ENCODE data around the gene MZF1.

GRCh38 chr19:58552655-58553054, 20.5 kb downstream of the MZF1 start:
- TF ChIP-seq EZH2 (IDR thresholded peaks at IDR 0.05; ENCODE audit: borderline replicate concordance, low read depth, low read length, severe bottlenecking): no peak
- no peak for TF ChIP-seq POLR2AphosphoS5 (IDR thresholded peaks at IDR 0.05; ENCODE audit: insufficient read depth, low read depth, low read length)
- peak; percentile 0 for TF ChIP-seq POLR2A (IDR thresholded peaks at IDR 0.05; ENCODE audit: low read depth, low read length)
- no peak for TF ChIP-seq MYC (IDR thresholded peaks at IDR 0.05; ENCODE audit: low read depth, low read length)
- TF ChIP-seq MAX (IDR thresholded peaks at IDR 0.05; ENCODE audit: insufficient read depth, insufficient read length): no peak
- TF ChIP-seq CTCF (IDR thresholded peaks at IDR 0.05; ENCODE audit: extremely low read depth in 1 of 2, insufficient read depth in 1 of 2, low read depth in 1 of 2, low read length in 2 of 2): no peak
- no peak for TF ChIP-seq JUN (IDR thresholded peaks at IDR 0.05; ENCODE audit: borderline replicate concordance, insufficient read depth, insufficient read length, low read depth)
- no peak for TF ChIP-seq GATA2 (IDR thresholded peaks at IDR 0.05; ENCODE audit: insufficient read depth, insufficient read length, low read depth, low read length)
